Peyer's patch (tissue), 4 donors: ENCODE measurements around the gene MTMR1. TPM values are rescaled to one million over a fixed set of nuclear protein-coding genes. Genes with fewer than 3 reads are reported as not detected.

Experiments used
- DNase-seq, 3 donors: peaks; one replicate each; pipeline ENCODE4 v3.0.0-alpha.2; 2017 to 2019
- H3K27ac ChIP-seq, 4 donors: fragments of 200-600 bp; sonication (generic); one replicate each; pipeline ENCODE4 v1.5.1; 2016 to 2019
- H3K27me3 ChIP-seq, 2 donors: fragments of 200-600 bp; sonication (generic); one replicate each; pipeline ENCODE4 v1.5.1; 2019
- H3K36me3 ChIP-seq, 3 donors: fragments of 200-600 bp; sonication (generic); one replicate each; pipeline ENCODE4 v1.5.1; 2016 to 2019
- H3K4me1 ChIP-seq, 4 donors: fragments of 200-600 bp; sonication (generic); one replicate each; pipeline ENCODE4 v1.5.1; 2016 to 2019
- H3K4me3 ChIP-seq, 4 donors: fragments of 200-600 bp; sonication (generic); 1 replicate in 3 of 4; 2 replicates in 1 of 4; pipeline ENCODE4 v1.5.1; 2016 to 2019; ENCODE audit warnings: mild to moderate bottlenecking in 1 of 4
- H3K9me3 ChIP-seq, 4 donors: fragments of 200-600 bp; sonication (generic); one replicate each; pipeline ENCODE4 v1.5.1; 2016 to 2019; ENCODE audit warnings: mild to moderate bottlenecking in 1 of 4
- CTCF ChIP-seq, 6 experiments: fragments of 450-650 bp in 4 of 6; fragments of 200-600 bp in 2 of 6; sonication (generic) in 1 of 6; IDR thresholded peaks; one replicate each; pipeline ENCODE4 v1.5.1; 2017 to 2019; ENCODE audit warnings: antibody characterized with exemption in 6 of 6, mild to moderate bottlenecking in 3 of 6, moderate library complexity in 1 of 6
- POLR2A ChIP-seq, 2 donors: fragments of 450-650 bp; IDR thresholded peaks; one replicate each; pipeline ENCODE4 v1.5.1; 2017; ENCODE audit warnings: antibody characterized with exemption in 2 of 2, mild to moderate bottlenecking in 2 of 2, moderate library complexity in 2 of 2
- total RNA-seq, 4 donors: library from RNA; depleted of rRNA; stranded (reverse); fragments of >200 nt; gene quantifications; one replicate each; pipeline ENCODE4 v1.1.0, GENCODE V29; 2016

The MTMR1 gene
- total RNA-seq, 4 donors from 2014 or later = 13.3 to 58.6 (median 18.7) TPM

GRCh38 chrX:150767475-150768131 is 74.4 kb downstream of the MTMR1 start:
- H3K27me3 ChIP-seq = no peaks in the 10 kb centered on the region
- TF ChIP-seq POLR2A (IDR thresholded peaks at IDR 0.05) (no peak), CTCF (IDR thresholded peaks at IDR 0.05) (no peak)
- no peaks in the 10 kb centered on the region for H3K4me1 ChIP-seq
- H3K36me3 ChIP-seq = peaks cover 0 to 3% (median 0%) of the 10 kb centered on the region in 3 donors
- H3K27ac ChIP-seq = no peak overlapping the region
- H3K4me3 ChIP-seq = no peak overlapping the region
- H3K9me3 ChIP-seq = no peaks in the 10 kb centered on the region
- no peak for DNase-seq

GRCh38 chrX:150768132-150768485 is 74.9 kb downstream of the MTMR1 start:
- no peak for DNase-seq
- H3K4me3 ChIP-seq = no peak overlapping the region
- H3K9me3 ChIP-seq = no peaks in the 10 kb centered on the region
- peaks cover 0 to 3% (median 0%) of the 10 kb centered on the region in 3 donors for H3K36me3 ChIP-seq
- H3K27me3 ChIP-seq = no peaks in the 10 kb centered on the region
- no peak overlapping the region for H3K27ac ChIP-seq
- TF ChIP-seq POLR2A (IDR thresholded peaks at IDR 0.05) (no peak), CTCF (IDR thresholded peaks at IDR 0.05) (no peak)
- H3K4me1 ChIP-seq = no peaks in the 10 kb centered on the region

GRCh38 chrX:150768580-150769190 is 75.5 kb downstream of the MTMR1 start:
- DNase-seq = no peak
- Histone ChIP-seq H3K27me3 (no peaks in the 10 kb centered on the region), H3K36me3 (peaks cover 0 to 3% (median 0%) of the 10 kb centered on the region in 3 donors), H3K27ac (no peak overlapping the region), H3K4me1 (no peaks in the 10 kb centered on the region), H3K9me3 (no peaks in the 10 kb centered on the region), H3K4me3 (no peak overlapping the region)
- TF ChIP-seq POLR2A (IDR thresholded peaks at IDR 0.05) = no peak
- no peak for TF ChIP-seq CTCF (IDR thresholded peaks at IDR 0.05)

- TF ChIP-seq POLR2A (IDR thresholded peaks at IDR 0.05) (no peak), CTCF (IDR thresholded peaks at IDR 0.05) (no peak)
- Histone ChIP-seq H3K9me3 (no peaks in the 10 kb centered on the region), H3K4me3 (no peak overlapping the region), H3K36me3 (peaks cover 0 to 3% (median 0%) of the 10 kb centered on the region in 3 donors), H3K27ac (no peak overlapping the region), H3K27me3 (no peaks in the 10 kb centered on the region), H3K4me1 (no peaks in the 10 kb centered on the region)
- DNase-seq = no peak
Observed at GRCh38 chrX:150769408-150769807, 76.2 kb downstream of the MTMR1 start.

GRCh38 chrX:150770623-150771022 is 77.4 kb downstream of the MTMR1 start:
- H3K4me3 ChIP-seq = no peak overlapping the region
- TF ChIP-seq CTCF (IDR thresholded peaks at IDR 0.05) (no peak), POLR2A (IDR thresholded peaks at IDR 0.05) (no peak)
- H3K4me1 ChIP-seq = no peaks in the 10 kb centered on the region
- no peaks in the 10 kb centered on the region for H3K9me3 ChIP-seq
- H3K27me3 ChIP-seq = no peaks in the 10 kb centered on the region
- no peak overlapping the region for H3K27ac ChIP-seq
- no peak for DNase-seq
- peaks cover 0 to 3% (median 0%) of the 10 kb centered on the region in 3 donors for H3K36me3 ChIP-seq
